ENCODE measurements around the gene FGD6. TPM values are rescaled to one million over a fixed set of nuclear protein-coding genes. Genes with fewer than 3 reads are reported as not detected.

Gene FGD6
- total RNA-seq, 1 donor from 2014 or later: 11.9 TPM

DNA sequence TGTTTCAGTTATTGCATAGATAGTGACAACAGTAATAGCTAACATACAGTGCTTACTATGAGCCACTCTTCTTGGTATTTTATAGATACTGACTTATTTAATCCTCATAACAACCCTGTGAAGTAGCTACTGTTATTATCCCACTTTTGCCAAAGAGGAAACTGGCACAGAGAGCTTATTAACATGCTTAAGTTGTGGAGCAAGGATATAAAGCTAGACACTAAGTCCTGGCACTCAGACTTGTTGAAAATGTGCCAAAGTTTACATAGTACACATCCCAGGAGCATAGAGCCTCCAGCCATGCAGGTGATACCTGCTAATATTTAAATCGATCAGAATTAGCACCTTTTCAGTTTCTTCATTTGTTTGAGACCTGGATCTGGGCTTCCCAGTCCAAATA lies 42.1 kb upstream of the FGD6 start:
- Mint-ChIP-seq H3K27ac (ENCODE audit: unreplicated experiment) (no peak overlapping the region), H3K4me1 (ENCODE audit: unreplicated experiment) (peaks cover 2% of the 10 kb centered on the region), H3K27me3 (ENCODE audit: unreplicated experiment) (no peaks in the 10 kb centered on the region), H3K36me3 (ENCODE audit: unreplicated experiment) (peaks cover 65% of the 10 kb centered on the region), H3K9me3 (ENCODE audit: unreplicated experiment) (no peaks in the 10 kb centered on the region), H3K4me3 (ENCODE audit: unreplicated experiment) (no peak overlapping the region)
- TF ChIP-seq, protein P1, sequence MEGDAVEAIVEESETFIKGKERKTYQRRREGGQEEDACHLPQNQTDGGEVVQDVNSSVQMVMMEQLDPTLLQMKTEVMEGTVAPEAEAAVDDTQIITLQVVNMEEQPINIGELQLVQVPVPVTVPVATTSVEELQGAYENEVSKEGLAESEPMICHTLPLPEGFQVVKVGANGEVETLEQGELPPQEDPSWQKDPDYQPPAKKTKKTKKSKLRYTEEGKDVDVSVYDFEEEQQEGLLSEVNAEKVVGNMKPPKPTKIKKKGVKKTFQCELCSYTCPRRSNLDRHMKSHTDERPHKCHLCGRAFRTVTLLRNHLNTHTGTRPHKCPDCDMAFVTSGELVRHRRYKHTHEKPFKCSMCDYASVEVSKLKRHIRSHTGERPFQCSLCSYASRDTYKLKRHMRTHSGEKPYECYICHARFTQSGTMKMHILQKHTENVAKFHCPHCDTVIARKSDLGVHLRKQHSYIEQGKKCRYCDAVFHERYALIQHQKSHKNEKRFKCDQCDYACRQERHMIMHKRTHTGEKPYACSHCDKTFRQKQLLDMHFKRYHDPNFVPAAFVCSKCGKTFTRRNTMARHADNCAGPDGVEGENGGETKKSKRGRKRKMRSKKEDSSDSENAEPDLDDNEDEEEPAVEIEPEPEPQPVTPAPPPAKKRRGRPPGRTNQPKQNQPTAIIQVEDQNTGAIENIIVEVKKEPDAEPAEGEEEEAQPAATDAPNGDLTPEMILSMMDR (IDR thresholded peaks at IDR 0.05): no peak
- no peak for DNase-seq (ENCODE audit: extremely low spot score, unreplicated experiment)

DNA sequence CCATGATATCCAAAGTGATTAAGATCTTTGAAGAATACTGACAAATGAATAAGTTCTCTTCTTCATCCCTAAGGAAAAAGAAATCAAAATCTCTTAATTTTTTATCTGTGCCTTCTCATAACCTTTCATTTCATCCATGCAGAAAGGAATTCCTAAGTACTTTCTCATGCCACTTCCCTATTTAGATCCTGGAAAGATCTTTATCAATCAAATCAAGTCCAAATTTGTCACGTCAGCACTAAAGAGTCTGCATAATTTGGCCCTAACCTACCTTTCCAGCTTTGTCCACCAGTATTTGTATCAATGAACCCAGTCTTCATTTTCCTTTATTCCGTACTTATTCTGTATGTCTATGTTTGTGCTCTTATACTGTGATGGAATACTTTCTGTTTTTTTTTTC lies 41.5 kb upstream of the FGD6 start:
- no peaks in the 10 kb centered on the region for H3K9me3 Mint-ChIP-seq (ENCODE audit: unreplicated experiment)
- H3K27ac Mint-ChIP-seq (ENCODE audit: unreplicated experiment): no peak overlapping the region
- TF ChIP-seq, protein P1 (IDR thresholded peaks at IDR 0.05): no peak
- DNase-seq (ENCODE audit: extremely low spot score, unreplicated experiment): no peak
- peaks cover 2% of the 10 kb centered on the region for H3K4me1 Mint-ChIP-seq (ENCODE audit: unreplicated experiment)
- no peak overlapping the region for H3K4me3 Mint-ChIP-seq (ENCODE audit: unreplicated experiment)
- H3K36me3 Mint-ChIP-seq (ENCODE audit: unreplicated experiment): peaks cover 61% of the 10 kb centered on the region
- no peaks in the 10 kb centered on the region for H3K27me3 Mint-ChIP-seq (ENCODE audit: unreplicated experiment)

DNA sequence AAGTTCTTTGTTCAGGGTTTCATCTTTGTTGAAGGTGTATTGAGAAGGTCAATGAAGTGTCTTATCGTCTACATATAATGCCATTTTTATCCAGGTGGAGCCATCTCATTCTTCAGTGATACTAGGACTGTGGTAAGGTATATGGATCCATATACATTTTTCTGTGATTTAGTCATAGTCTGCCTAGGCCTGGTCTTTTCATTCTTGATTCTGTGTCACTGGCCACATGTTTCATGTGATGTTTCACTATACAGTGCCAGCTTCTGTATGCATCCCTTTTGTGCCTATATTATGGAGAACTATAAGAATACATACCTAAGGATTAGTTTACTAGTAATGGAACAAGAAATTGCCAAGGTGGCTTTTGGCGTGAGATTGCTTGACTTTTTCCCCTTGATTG lies 40.9 kb upstream of the FGD6 start:
- TF ChIP-seq, protein P1 (IDR thresholded peaks at IDR 0.05): no peak
- no peak for DNase-seq (ENCODE audit: extremely low spot score, unreplicated experiment)
- no peaks in the 10 kb centered on the region for H3K27me3 Mint-ChIP-seq (ENCODE audit: unreplicated experiment)
- peaks cover 2% of the 10 kb centered on the region for H3K4me1 Mint-ChIP-seq (ENCODE audit: unreplicated experiment)
- no peak overlapping the region for H3K27ac Mint-ChIP-seq (ENCODE audit: unreplicated experiment)
- H3K36me3 Mint-ChIP-seq (ENCODE audit: unreplicated experiment): peaks cover 61% of the 10 kb centered on the region
- no peak overlapping the region for H3K4me3 Mint-ChIP-seq (ENCODE audit: unreplicated experiment)
- no peaks in the 10 kb centered on the region for H3K9me3 Mint-ChIP-seq (ENCODE audit: unreplicated experiment)

DNA sequence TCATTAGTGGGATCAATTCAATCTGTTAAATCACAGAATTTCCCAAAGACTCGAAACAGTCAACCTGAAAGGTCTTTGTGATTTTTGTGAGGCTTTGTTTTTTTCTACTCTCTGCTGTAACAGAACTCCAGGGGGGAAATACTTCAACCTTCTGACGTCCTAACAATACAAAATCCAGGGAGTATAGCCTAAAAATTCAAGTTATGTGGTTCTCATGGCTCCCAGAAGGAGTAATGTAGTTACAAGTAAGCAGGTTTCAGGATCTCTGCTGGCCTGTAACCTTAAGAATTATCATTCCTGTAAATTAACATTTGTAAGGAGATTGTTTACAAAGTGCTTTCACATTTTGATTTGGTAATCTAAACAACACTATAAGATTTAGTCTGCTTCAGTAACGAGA lies 40.3 kb upstream of the FGD6 start:
- TF ChIP-seq, protein P1 (IDR thresholded peaks at IDR 0.05): no peak
- no peak for DNase-seq (ENCODE audit: extremely low spot score, unreplicated experiment)
- Mint-ChIP-seq H3K27me3 (ENCODE audit: unreplicated experiment) (no peaks in the 10 kb centered on the region), H3K27ac (ENCODE audit: unreplicated experiment) (no peak overlapping the region), H3K4me3 (ENCODE audit: unreplicated experiment) (no peak overlapping the region), H3K36me3 (ENCODE audit: unreplicated experiment) (peaks cover 61% of the 10 kb centered on the region), H3K4me1 (ENCODE audit: unreplicated experiment) (peaks cover 2% of the 10 kb centered on the region), H3K9me3 (ENCODE audit: unreplicated experiment) (no peaks in the 10 kb centered on the region)

DNA sequence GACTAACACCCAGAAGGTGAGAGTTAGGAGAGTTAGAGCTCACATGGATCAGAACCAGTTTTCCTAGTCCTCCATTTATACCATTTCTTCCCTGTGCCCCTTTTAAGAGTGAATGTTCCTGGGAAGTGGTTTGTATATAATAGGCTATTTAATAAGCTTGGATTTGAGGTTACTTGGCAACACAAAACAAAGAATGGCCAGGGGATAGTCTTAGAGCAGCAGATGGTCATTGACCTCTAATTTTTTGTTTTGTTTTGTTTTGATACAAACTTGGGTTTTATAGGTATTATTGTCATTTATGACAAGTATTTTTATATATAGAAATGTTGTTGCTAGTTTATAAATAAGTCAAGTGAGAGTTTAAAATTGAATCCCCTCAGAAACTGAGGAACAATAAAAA lies 36.1 kb upstream of the FGD6 start:
- no peaks in the 10 kb centered on the region for H3K9me3 Mint-ChIP-seq (ENCODE audit: unreplicated experiment)
- H3K4me1 Mint-ChIP-seq (ENCODE audit: unreplicated experiment): peaks cover 30% of the 10 kb centered on the region
- peaks cover 51% of the 10 kb centered on the region for H3K36me3 Mint-ChIP-seq (ENCODE audit: unreplicated experiment)
- TF ChIP-seq, protein P1 (IDR thresholded peaks at IDR 0.05): no peak
- no peak overlapping the region for H3K27ac Mint-ChIP-seq (ENCODE audit: unreplicated experiment)
- DNase-seq (ENCODE audit: extremely low spot score, unreplicated experiment): no peak
- no peak overlapping the region for H3K4me3 Mint-ChIP-seq (ENCODE audit: unreplicated experiment)
- no peaks in the 10 kb centered on the region for H3K27me3 Mint-ChIP-seq (ENCODE audit: unreplicated experiment)
